ENCODE data around the gene COQ7. TPM values are rescaled to one million over a fixed set of nuclear protein-coding genes. Genes with fewer than 3 reads are reported as not detected.

Gene COQ7
- total RNA-seq = 39.4 TPM
- long read RNA-seq, transcript COQ7-201 (6 exons, 2,657 nt) = major isoform, 39 of 49 reads
- long read RNA-seq, partial matches to known transcripts = 2 of 49 reads
- long read RNA-seq, other reads (novel, unspliced or antisense) = 5 of 49 reads

- ATAC-seq (ENCODE audit: poor library complexity) (peak; percentile 99), DNase-seq (peak; percentile 99)
- intact Hi-C loops (cut with DNase I) = loop anchor here (10.0 kb wide), 1 partner anchor 817 kb away; the partner anchor contains the start of gene GPRC5B
These were observed at the start of gene COQ7 for GRCh38 chr16:19067349-19068236. COQ7 (plus strand) TSS chr16:19067614; CDS start chr16:19067665, 51 bp downstream.

- no peak for ATAC-seq (ENCODE audit: poor library complexity)
These were observed 46.7 kb upstream of the COQ7 start for GRCh38 chr16:19020689-19021088.

GRCh38 chr16:19021747-19022146 is 45.7 kb upstream of the COQ7 start:
- intact Hi-C loops (cut with DNase I) = no loop called here

More at GRCh38 chr16:19020689-19021088, 46.7 kb upstream of the COQ7 start:
- no peak for DNase-seq
- intact Hi-C loops (cut with DNase I) = no loop called here

GRCh38 chr16:19027416-19027815 is 40.0 kb upstream of the COQ7 start:
- intact Hi-C loops (cut with DNase I) = no loop called here
- DNase-seq (no peak), ATAC-seq (ENCODE audit: poor library complexity) (peak; percentile 62)

More at GRCh38 chr16:19021747-19022146, 45.7 kb upstream of the COQ7 start:
- DNase-seq (no peak), ATAC-seq (ENCODE audit: poor library complexity) (no peak)

- ATAC-seq (ENCODE audit: poor library complexity) (no peak), DNase-seq (no peak)
- intact Hi-C loops (cut with DNase I) = no loop called here
These were observed 37.4 kb upstream of the COQ7 start for GRCh38 chr16:19029980-19030379.

- ATAC-seq (ENCODE audit: poor library complexity) (no peak), DNase-seq (no peak)
- intact Hi-C loops (cut with DNase I) = no loop called here
These were observed 35.7 kb upstream of the COQ7 start for GRCh38 chr16:19031738-19032137.

GRCh38 chr16:19033761-19034160 is 33.7 kb upstream of the COQ7 start:
- ATAC-seq (ENCODE audit: poor library complexity) = no peak
- intact Hi-C loops (cut with DNase I) = no loop called here
- no peak for DNase-seq

- no peak for ATAC-seq (ENCODE audit: poor library complexity)
- intact Hi-C loops (cut with DNase I) = no loop called here
- DNase-seq = no peak
These were observed 27.0 kb upstream of the COQ7 start for GRCh38 chr16:19040400-19040799.

- DNase-seq (no peak), ATAC-seq (ENCODE audit: poor library complexity) (no peak)
- intact Hi-C loops (cut with DNase I) = no loop called here
These were observed 22.6 kb upstream of the COQ7 start for GRCh38 chr16:19044769-19045168.

GRCh38 chr16:19046062-19046461 is 21.4 kb upstream of the COQ7 start:
- intact Hi-C loops (cut with DNase I) = no loop called here
- no peak for DNase-seq
- ATAC-seq (ENCODE audit: poor library complexity) = no peak

- intact Hi-C loops (cut with DNase I) = loop anchor here (10.0 kb wide), 1 partner anchor 822 kb away; the partner anchor contains the start of gene GPRC5B
- DNase-seq = no peak
- ATAC-seq (ENCODE audit: poor library complexity) = no peak
These were observed 4.7 kb upstream of the COQ7 start for GRCh38 chr16:19062706-19063105.

GRCh38 chr16:19066988-19067348 is 446 bp upstream of the COQ7 start:
- ATAC-seq (ENCODE audit: poor library complexity) (no peak), DNase-seq (no peak)
- intact Hi-C loops (cut with DNase I) = loop anchor here (10.0 kb wide), 1 partner anchor 818 kb away; the partner anchor contains the start of gene GPRC5B

- intact Hi-C loops (cut with DNase I) = loop anchor here (10.0 kb wide), 1 partner anchor 816 kb away; the partner anchor contains the start of gene GPRC5B
- ATAC-seq (ENCODE audit: poor library complexity) (no peak), DNase-seq (no peak)
These were observed 912 bp downstream of the COQ7 start for GRCh38 chr16:19068237-19068815.

- ATAC-seq (ENCODE audit: poor library complexity) (no peak), DNase-seq (peak; percentile 60)
- intact Hi-C loops (cut with DNase I) = loop anchor here (10.0 kb wide), 1 partner anchor 97 kb away; no protein-coding TSS in a partner anchor
These were observed 4.7 kb downstream of the COQ7 start for GRCh38 chr16:19071811-19072777.

GRCh38 chr16:19073344-19073743 is 5.9 kb downstream of the COQ7 start:
- no peak for DNase-seq
- intact Hi-C loops (cut with DNase I) = loop anchor here (10.0 kb wide), 1 partner anchor 99 kb away; no protein-coding TSS in a partner anchor
- ATAC-seq (ENCODE audit: poor library complexity) = no peak

GRCh38 chr16:19073863-19074262 is 6.4 kb downstream of the COQ7 start:
- ATAC-seq (ENCODE audit: poor library complexity) = no peak
- intact Hi-C loops (cut with DNase I) = loop anchor here (10.0 kb wide), 1 partner anchor 99 kb away; no protein-coding TSS in a partner anchor

GRCh38 chr16:19075511-19075910 is 8.1 kb downstream of the COQ7 start:
- intact Hi-C loops (cut with DNase I) = loop anchor here (10.0 kb wide), 1 partner anchor 101 kb away; no protein-coding TSS in a partner anchor
- DNase-seq = no peak
- ATAC-seq (ENCODE audit: poor library complexity) = no peak

More at GRCh38 chr16:19073863-19074262, 6.4 kb downstream of the COQ7 start:
- DNase-seq = no peak

GRCh38 chr16:19077879-19078278 is 10.5 kb downstream of the COQ7 start:
- intact Hi-C loops (cut with DNase I) = loop anchor here (10.0 kb wide), 1 partner anchor 103 kb away; no protein-coding TSS in a partner anchor
- ATAC-seq (ENCODE audit: poor library complexity) (no peak), DNase-seq (no peak)

All from Right ventricle myocardium superior (tissue), 1 donor.